Uterus (tissue), 2 donors: Measurements from ENCODE around the gene MTHFD2L.

Source experiments
- CTCF ChIP-seq, 4 experiments: fragments of 200-600 bp in 2 of 4; fragments of 450-650 bp in 2 of 4; sonication (generic) in 2 of 4; IDR thresholded peaks; one replicate each; pipeline ENCODE4 v1.5.1; 2016 to 2019; ENCODE audit warnings: antibody characterized with exemption in 4 of 4, mild to moderate bottlenecking in 2 of 4, moderate library complexity in 1 of 4
- POLR2A ChIP-seq, 2 donors: fragments of 450-650 bp; IDR thresholded peaks; one replicate each; pipeline ENCODE4 v1.6.1; 2016; ENCODE audit warnings: antibody characterized with exemption in 2 of 2, mild to moderate bottlenecking in 1 of 2, moderate library complexity in 1 of 2

GRCh38 chr4:74174421-74174820, 16.5 kb downstream of the MTHFD2L start:
- no peak for TF ChIP-seq CTCF (IDR thresholded peaks at IDR 0.05)
- TF ChIP-seq POLR2A (IDR thresholded peaks at IDR 0.05), result no peak
